ENCODE data around the gene PPP2R2B.

Gene PPP2R2B

GRCh38 chr5:146821732-146822131 is 56.8 kb downstream of the PPP2R2B start:
- no peak for TF ChIP-seq REST (IDR thresholded peaks at IDR 0.05; ENCODE audit: low read depth)
- no peak for TF ChIP-seq TAF1 (IDR thresholded peaks at IDR 0.05; ENCODE audit: low read depth)
- TF ChIP-seq EP300 (IDR thresholded peaks at IDR 0.05; ENCODE audit: borderline replicate concordance): no peak
- TF ChIP-seq RAD21 (IDR thresholded peaks at IDR 0.05; ENCODE audit: low read depth): no peak
- TF ChIP-seq EGR1 (IDR thresholded peaks at IDR 0.05): no peak
- TF ChIP-seq NFIC (IDR thresholded peaks at IDR 0.05): no peak
- TF ChIP-seq CREB1 (IDR thresholded peaks at IDR 0.05; ENCODE audit: low read depth): no peak
- no peak for TF ChIP-seq CEBPB (IDR thresholded peaks at IDR 0.05)
- TF ChIP-seq MAX (IDR thresholded peaks at IDR 0.05): no peak
- no peak for TF ChIP-seq ZBTB7A (IDR thresholded peaks at IDR 0.05; ENCODE audit: low read depth)
- no peak for TF ChIP-seq USF1 (IDR thresholded peaks at IDR 0.05)
- TF ChIP-seq TEAD4 (IDR thresholded peaks at IDR 0.05): no peak
- TF ChIP-seq YY1 (IDR thresholded peaks at IDR 0.05; ENCODE audit: low read depth): no peak
- TF ChIP-seq FOXM1 (IDR thresholded peaks at IDR 0.05; ENCODE audit: borderline replicate concordance, low read depth): no peak
- TF ChIP-seq TCF12 (IDR thresholded peaks at IDR 0.05; ENCODE audit: low read depth): no peak

- TF ChIP-seq USF1 (IDR thresholded peaks at IDR 0.05): no peak
These were observed 57.6 kb downstream of the PPP2R2B start for GRCh38 chr5:146820987-146821386.

- no peak for TF ChIP-seq CEBPB (IDR thresholded peaks at IDR 0.05)
- no peak for TF ChIP-seq FOXM1 (IDR thresholded peaks at IDR 0.05; ENCODE audit: borderline replicate concordance, low read depth)
These were observed 59.7 kb downstream of the PPP2R2B start for GRCh38 chr5:146818822-146819221.

GRCh38 chr5:146817973-146818372 is 60.6 kb downstream of the PPP2R2B start:
- TF ChIP-seq CEBPB (IDR thresholded peaks at IDR 0.05) (no peak), YY1 (IDR thresholded peaks at IDR 0.05; ENCODE audit: low read depth) (no peak), USF1 (IDR thresholded peaks at IDR 0.05) (no peak), EGR1 (IDR thresholded peaks at IDR 0.05) (no peak), FOXM1 (IDR thresholded peaks at IDR 0.05; ENCODE audit: borderline replicate concordance, low read depth) (no peak), EP300 (IDR thresholded peaks at IDR 0.05; ENCODE audit: borderline replicate concordance) (no peak), TAF1 (IDR thresholded peaks at IDR 0.05; ENCODE audit: low read depth) (no peak), REST (IDR thresholded peaks at IDR 0.05; ENCODE audit: low read depth) (no peak), CREB1 (IDR thresholded peaks at IDR 0.05; ENCODE audit: low read depth) (no peak), ZBTB7A (IDR thresholded peaks at IDR 0.05; ENCODE audit: low read depth) (no peak), MAX (IDR thresholded peaks at IDR 0.05) (no peak), RAD21 (IDR thresholded peaks at IDR 0.05; ENCODE audit: low read depth) (no peak), TCF12 (IDR thresholded peaks at IDR 0.05; ENCODE audit: low read depth) (no peak)

- TF ChIP-seq TAF1 (IDR thresholded peaks at IDR 0.05; ENCODE audit: low read depth) (no peak), RAD21 (IDR thresholded peaks at IDR 0.05; ENCODE audit: low read depth) (no peak), YY1 (IDR thresholded peaks at IDR 0.05; ENCODE audit: low read depth) (no peak), MAX (IDR thresholded peaks at IDR 0.05) (no peak), TEAD4 (IDR thresholded peaks at IDR 0.05) (no peak), REST (IDR thresholded peaks at IDR 0.05; ENCODE audit: low read depth) (no peak), ZBTB7A (IDR thresholded peaks at IDR 0.05; ENCODE audit: low read depth) (no peak), CEBPB (IDR thresholded peaks at IDR 0.05) (no peak), FOXM1 (IDR thresholded peaks at IDR 0.05; ENCODE audit: borderline replicate concordance, low read depth) (no peak), EP300 (IDR thresholded peaks at IDR 0.05; ENCODE audit: borderline replicate concordance) (no peak), USF1 (IDR thresholded peaks at IDR 0.05) (no peak), EGR1 (IDR thresholded peaks at IDR 0.05) (no peak), CREB1 (IDR thresholded peaks at IDR 0.05; ENCODE audit: low read depth) (no peak)
These were observed 61.7 kb downstream of the PPP2R2B start for GRCh38 chr5:146816775-146817387.
